Left forelimb (tissue), 1 donor: ENCODE results near the gene CEP85L.
"Not testable (repeated sequence)": the region's sequence is repeated elsewhere in the genome, so short reads cannot be mapped to it uniquely, and the experiment has no call there.

Experiments
- DNase-seq: peaks from one replicate; pipeline ENCODE4 v3.0.0-alpha.2; 2018; ENCODE audit warnings: low spot score

CEP85L gene

GRCh38 chr6:118500130-118501015, 151.0 kb downstream of the CEP85L start:
- no peak for DNase-seq

- DNase-seq = no peak
Observed at GRCh38 chr6:118495485-118496280, 155.7 kb downstream of the CEP85L start.

DNA sequence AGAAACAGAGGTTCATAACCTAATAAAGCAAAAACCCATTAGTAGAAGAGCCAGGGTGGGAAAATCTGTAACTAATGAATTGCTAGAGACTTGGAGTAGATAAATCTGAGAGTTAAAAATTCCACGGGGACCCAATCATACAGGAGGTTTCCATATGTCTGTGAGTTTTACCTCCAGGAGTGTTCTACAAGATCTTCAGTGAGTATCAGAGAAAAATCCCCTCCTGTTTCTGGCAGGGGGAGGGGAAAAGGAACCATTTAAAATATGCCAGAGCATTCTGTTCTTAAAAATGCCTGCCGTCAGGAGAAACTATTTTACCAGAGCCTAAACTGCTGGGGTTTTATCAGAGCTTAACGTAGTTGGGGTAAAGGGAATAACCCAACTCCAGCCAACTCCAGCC, 157.3 kb downstream of the CEP85L start:
- no peak for DNase-seq

DNA sequence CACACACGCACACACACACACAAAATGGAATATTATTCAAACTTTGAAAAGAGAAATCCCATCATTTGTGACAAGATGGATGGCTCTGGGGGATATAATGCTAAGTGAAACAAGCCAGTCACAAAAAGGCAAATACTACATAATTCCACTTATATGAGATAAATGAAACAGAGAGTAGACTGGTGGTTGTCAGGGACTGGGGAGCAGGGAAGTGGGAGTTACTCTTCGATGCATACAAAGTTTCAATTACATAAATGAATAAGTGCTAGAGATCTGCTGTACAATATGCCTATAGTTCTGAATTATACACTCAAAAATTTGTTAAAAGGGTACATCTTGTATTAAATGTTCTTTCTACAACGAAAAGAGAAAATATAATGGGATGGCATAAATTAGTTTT, 161.4 kb downstream of the CEP85L start:
- no peak for DNase-seq

DNA sequence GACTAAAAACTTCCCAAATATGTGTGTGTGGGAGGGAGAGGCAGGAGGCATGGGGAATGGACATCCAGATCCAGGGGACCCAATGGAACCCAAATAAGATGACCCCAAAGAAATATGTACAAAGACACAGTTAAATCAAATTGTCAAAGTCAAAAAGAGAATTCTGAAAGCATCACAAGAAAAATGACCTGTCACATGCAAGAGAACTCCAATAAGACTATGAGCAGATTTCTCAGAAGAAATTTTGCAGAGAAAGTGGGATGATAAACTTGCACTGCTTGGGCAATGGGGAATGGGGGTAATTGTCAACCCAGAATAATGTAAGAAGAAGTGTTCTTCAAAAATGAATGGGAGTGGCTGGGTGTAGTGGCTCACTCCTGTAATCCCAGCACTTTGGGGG, 162.8 kb downstream of the CEP85L start:
- DNase-seq = no peak

DNA sequence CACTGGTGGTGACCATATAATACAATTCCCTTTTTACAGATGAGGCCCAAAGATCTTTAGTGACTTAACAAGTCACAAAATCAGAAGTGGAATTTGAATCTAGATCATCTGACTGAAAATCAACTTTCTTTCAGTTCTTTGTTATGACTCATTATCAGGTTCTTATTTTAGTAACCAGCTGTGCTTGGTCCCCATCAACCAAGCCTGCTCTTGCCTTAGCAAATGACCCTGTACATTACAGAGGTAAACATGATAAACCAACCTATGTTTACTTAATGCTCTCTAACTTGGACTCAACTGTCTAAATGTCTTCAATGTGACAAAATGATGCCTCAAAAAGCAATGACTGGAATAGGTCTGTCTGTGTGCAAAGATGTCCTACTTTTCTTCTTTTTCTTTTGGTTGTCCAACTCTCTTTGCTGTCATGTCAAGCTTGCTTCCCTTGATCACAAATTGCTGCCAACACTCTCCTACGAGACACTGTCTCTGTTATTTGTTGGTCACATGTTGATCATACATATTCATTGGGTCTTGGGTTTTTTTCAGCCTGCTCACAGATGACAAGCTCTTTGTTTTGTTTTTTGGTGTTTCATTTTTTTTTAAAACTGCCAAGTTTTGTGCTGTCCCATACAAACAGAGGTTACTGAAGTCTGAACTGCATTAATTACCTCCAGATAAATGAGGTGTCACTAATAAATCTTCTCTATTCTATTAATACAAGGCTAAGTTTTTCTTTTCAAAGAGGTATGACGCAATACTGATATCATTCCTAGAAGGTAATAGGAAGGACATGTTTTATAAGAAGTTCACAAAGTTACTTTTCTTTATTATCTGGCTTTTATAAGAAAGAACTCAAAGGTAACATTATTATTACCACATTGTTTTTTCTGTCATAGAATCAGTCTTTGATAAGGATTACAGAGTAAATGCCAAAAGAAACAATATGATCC, 165.5 kb downstream of the CEP85L start:
- no peak for DNase-seq

GRCh38 chr6:118476551-118476950, 174.8 kb downstream of the CEP85L start:
- DNase-seq = no peak

GRCh38 chr6:118473266-118473665, 178.1 kb downstream of the CEP85L start:
- DNase-seq = no peak

GRCh38 chr6:118469468-118469867, 181.9 kb downstream of the CEP85L start:
- no peak for DNase-seq

- DNase-seq = no peak
Observed at GRCh38 chr6:118468682-118469465, 182.5 kb downstream of the CEP85L start.

DNA sequence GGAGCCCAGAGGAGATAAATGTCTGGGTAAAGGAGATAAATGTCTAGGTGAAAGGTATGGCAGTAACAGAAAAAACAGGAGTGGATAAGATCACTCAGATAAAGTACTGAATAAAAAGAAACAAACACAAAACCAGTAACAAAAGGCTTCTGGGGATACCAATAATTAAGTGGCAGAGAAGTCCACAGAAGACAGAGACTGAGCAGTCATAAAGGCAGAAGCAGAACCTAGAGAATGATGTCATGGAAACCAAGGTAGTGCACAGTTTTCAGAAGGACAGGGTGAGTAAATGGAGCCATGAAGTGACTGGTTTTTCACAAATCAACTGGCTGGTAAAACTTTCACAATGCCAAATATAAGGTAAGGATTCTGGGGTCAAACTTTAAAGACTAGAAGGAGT, 184.2 kb downstream of the CEP85L start:
- no peak for DNase-seq

GRCh38 chr6:118464620-118465019, 186.8 kb downstream of the CEP85L start:
- DNase-seq = no peak

DNA sequence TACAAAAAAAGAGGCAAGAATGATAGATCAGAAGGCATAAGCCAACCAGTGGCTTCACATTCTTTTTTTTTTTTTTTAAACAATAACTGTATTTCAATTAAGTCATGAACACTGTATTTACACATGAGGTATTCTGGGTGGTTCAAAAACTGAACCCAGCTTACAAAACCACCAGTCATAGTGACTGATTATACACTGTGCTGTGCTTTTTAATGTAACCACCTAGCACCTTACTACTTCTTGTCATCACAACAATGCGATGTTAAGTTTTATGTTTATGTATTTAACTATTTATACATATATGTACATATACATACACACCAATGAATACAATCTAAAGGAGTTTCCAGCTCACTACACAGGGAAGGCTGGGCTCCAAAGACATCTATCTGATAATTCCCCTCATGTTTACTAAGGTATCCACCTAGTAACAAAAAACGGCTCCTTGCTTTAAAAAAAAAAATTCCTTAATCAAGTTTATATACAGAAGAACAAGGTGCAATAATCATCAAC, 190.4 kb downstream of the CEP85L start:
- DNase-seq = no peak

- no peak for DNase-seq
Observed at GRCh38 chr6:118456982-118457381, 194.4 kb downstream of the CEP85L start.

DNA sequence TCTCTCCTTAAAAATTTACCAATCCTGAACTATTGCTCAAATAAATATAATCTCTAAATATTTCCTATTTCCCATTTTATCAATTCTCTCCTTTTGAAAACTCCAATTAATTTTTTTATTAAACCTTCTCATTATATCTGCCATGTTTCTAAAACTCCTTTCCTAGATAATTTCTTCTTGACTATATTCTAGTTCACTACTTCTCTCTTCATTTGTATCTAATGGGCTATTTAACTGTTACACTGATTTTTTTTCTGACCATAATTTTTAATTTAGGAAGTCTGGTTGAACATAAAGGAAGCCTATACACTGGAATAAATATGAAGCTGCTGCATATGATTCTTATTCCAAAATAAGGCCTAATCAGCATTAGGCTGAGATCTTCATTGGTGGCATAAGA, 199.6 kb downstream of the CEP85L start:
- DNase-seq = no peak

DNA sequence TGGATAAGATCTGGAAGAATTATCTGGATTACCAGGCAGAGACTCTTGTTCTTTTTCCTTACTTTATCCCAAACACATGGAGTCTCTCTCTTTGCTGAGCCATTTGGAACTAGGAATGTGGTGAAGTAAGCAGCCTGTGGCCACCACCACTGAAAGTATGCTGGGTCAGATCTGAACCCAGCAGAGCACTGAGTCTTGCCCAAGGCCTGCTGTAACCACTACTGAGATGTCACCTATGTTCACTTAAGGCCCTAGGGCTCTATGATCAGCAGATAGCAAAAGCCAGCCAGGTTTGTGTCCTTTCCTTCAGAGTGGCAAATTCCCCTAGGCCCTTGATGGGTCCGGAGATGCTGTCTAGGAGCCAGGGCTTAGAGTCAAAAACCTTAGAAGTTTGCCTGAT, 206.6 kb downstream of the CEP85L start:
- no peak for DNase-seq

DNA sequence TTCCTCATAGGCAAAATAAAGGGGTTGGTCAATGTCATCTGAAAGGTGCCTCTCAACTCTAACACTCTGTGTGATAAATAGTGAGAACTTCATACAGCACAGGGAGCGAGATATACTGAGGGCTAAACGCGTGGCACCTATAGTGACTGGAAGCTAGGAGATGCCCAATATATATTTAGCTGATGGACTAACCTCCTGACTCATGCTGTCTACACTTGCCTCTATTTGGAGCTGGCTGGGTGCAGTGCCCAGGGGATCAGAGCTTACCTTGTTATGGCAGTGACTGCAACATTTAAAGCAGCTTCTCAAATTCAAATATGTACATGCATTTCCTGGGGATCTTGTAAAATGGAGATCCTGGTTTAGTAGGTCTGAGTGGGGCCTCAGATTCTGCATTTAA, 214.9 kb downstream of the CEP85L start:
- no peak for DNase-seq

DNA sequence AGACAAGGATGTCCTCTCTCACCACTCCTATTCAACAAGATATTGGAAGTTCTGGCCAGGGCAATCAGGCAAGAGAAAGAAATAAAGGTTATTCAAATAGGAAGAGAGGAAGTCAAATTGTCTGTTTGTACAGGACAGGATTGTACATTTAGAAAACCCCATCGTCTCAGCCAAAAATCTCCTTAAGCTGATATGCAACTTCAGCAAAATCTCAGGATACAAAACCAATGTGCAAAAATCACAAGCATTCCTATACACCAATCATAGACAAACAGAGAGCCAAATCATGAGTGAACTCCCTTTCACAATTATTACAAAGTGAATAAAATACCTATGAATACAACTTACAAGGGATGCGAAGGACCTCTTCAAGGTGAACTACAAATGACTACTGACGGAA, 217.2 kb downstream of the CEP85L start:
- DNase-seq = not testable (repeated sequence)

DNA sequence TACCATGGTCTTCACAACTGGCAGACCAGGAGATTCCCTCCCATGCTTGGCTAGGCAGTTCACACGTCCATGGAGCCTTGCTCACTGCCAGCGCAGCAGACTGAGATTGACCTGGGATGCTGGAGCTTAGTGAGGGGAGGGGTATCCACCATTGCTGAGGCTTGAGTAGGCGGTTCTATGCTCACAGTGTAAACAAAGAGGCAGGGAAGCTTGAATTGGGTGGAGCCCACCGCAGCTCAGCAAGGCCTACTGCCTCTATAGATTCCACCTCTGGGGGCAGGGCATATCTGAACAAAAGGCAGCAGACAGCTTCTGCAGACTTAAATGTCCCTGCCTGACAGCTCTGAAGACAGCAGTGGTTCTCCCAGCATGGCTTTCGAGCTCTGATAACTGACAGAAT, 230.1 kb downstream of the CEP85L start:
- not testable (repeated sequence) for DNase-seq

DNA sequence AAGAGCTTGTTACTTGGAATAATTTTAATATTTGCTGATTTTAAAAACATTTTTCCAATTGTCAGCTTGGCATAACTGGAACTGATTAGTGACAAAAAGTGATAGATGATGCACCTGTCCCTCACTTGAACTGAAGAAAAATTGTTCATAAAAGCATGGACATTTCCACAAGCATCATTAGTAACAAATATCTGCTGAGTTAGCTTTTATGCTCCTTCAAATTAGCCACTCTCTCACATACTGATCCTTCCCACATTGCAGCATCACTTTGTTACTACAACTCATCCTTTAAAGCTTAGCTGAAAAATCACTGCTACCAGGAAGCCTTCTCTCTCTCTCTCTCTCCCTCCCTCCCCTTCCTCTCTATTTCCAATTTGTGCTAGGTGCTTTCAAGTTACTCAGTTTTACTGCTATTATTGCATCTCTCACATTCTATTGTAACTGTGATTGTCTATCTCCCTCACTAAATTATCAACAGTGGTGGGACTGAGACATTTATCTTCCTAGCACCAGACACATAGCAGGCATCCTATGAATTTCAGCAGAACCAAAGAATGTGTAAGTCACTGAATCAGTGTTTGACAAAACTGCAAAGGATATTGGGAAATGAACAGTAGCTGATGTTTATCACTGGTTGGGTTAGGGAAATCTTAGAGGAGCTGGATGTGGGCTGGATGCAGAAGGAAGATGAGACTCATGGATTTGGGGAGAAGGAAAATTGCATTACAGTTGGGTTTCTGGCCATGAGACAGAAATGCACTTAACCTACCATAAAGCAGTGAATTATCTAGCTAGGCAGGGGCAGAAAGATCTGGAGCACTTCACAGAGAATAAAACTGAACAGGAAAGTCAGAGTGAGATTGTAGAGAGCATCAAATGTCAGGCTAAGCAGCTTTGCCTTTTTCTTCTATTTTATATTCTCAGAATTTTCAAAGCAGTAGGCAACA, 231.7 kb downstream of the CEP85L start:
- DNase-seq = no peak
